ENCODE measurements around the gene USP32.

Gene USP32

GRCh38 chr17:60145006-60145935, 246.7 kb downstream of the USP32 start:
- TF ChIP-seq CTCF (IDR thresholded peaks at IDR 0.05; ENCODE audit: control insufficient read depth, extremely low read depth, insufficient read depth): no peak
- no peak for DNase-seq (ENCODE audit: low read depth)
- no peak overlapping the region for H3K4me3 ChIP-seq (ENCODE audit: low read depth, low read length)

GRCh38 chr17:60142872-60143499, 248.9 kb downstream of the USP32 start:
- peak; percentile 50 for DNase-seq (ENCODE audit: low read depth)
- TF ChIP-seq CTCF (IDR thresholded peaks at IDR 0.05; ENCODE audit: control insufficient read depth, extremely low read depth, insufficient read depth): peak; percentile 92
- no peak overlapping the region for H3K4me3 ChIP-seq (ENCODE audit: low read depth, low read length)

- no peak for TF ChIP-seq CTCF (IDR thresholded peaks at IDR 0.05; ENCODE audit: control insufficient read depth, extremely low read depth, insufficient read depth)
- no peak for DNase-seq (ENCODE audit: low read depth)
- no peak overlapping the region for H3K4me3 ChIP-seq (ENCODE audit: low read depth, low read length)
Observed at GRCh38 chr17:60141111-60142018, 250.6 kb downstream of the USP32 start.

- TF ChIP-seq CTCF (IDR thresholded peaks at IDR 0.05; ENCODE audit: control insufficient read depth, extremely low read depth, insufficient read depth): peak; percentile 83
- DNase-seq (ENCODE audit: low read depth): no peak
- no peak overlapping the region for H3K4me3 ChIP-seq (ENCODE audit: low read depth, low read length)
Observed at GRCh38 chr17:60139438-60140285, 252.3 kb downstream of the USP32 start.

GRCh38 chr17:60138769-60139437, 253.0 kb downstream of the USP32 start:
- no peak for TF ChIP-seq CTCF (IDR thresholded peaks at IDR 0.05; ENCODE audit: control insufficient read depth, extremely low read depth, insufficient read depth)
- H3K4me3 ChIP-seq (ENCODE audit: low read depth, low read length): no peak overlapping the region
- DNase-seq (ENCODE audit: low read depth): no peak
